ENCODE measurements around the gene LMNA.

LMNA gene

DNA sequence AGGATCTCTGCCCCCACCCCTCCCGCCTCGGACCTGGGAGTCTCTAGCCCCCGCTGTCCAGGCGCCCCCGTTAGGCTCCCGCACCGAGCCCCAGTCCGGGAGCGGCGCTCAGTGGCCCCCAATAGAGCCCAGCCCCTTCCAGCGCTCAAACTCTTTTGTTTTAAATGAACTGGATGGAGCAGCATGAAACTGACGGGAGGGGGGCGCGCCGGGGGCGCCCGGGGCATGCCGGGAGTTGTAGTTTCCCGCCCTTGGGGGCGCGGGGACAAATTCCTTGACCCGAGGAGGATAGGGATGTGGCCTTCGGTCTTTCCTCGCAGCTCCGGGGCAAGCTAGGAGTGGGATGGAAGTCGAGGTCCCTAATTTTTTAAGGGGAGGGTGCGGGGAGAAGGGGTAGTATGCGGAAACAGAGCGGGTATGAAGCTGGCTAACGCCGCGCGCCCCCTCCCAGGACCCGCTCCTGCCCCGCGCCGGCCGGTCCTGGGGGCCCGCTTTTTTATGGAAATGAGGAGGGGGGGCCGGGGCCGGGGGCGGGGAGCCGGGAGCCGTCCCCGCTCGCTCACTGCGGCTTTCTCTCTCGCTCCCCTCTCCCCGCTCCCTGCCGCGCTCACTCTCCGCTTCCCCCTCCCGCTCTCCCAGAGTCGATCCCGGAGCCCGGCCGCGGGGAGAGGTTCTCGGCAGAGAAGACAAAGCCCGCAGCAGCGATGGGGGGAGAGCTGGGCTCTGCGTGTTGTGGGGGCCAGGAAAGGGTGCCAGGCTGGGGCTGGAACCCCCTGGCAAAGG, 32.0 kb upstream of the LMNA start, which contains the start of gene MEX3A:
MEX3A (minus strand) TSS at position 157 of the 783 bp plus-strand sequence. CDS start 467 bp downstream, outside the sequence.
- peak; percentile 19 for TF ChIP-seq YY1 (IDR thresholded peaks at IDR 0.05; ENCODE audit: insufficient read depth, insufficient read length)
- no peak for TF ChIP-seq SUZ12 (IDR thresholded peaks at IDR 0.05; ENCODE audit: extremely low read depth, insufficient read depth, insufficient read length)
- TF ChIP-seq ZNF274 (IDR thresholded peaks at IDR 0.05; ENCODE audit: low read depth, low read length) = no peak
- peak within 1 kb of the TSS; percentile 96 for H3K9ac ChIP-seq (ENCODE audit: insufficient read length, low read depth)
- no peaks in the 10 kb centered on the region for H3K9me3 ChIP-seq (ENCODE audit: insufficient read depth, low read length)
- peak within 1 kb of the TSS; percentile 93 for H3K4me3 ChIP-seq (ENCODE audit: insufficient read length, low read depth)
- H3K36me3 ChIP-seq (ENCODE audit: insufficient read depth, insufficient read length, low read length) = peaks cover 39% of the 10 kb centered on the region
- H3K27me3 ChIP-seq (ENCODE audit: insufficient read depth, insufficient read length) = no peaks in the 10 kb centered on the region
- peaks cover 16% of the 10 kb centered on the region for H3K4me1 ChIP-seq (ENCODE audit: insufficient read depth, insufficient read length)
- DNase-seq (ENCODE audit: low read depth, low spot score) = peak; percentile 98

DNA sequence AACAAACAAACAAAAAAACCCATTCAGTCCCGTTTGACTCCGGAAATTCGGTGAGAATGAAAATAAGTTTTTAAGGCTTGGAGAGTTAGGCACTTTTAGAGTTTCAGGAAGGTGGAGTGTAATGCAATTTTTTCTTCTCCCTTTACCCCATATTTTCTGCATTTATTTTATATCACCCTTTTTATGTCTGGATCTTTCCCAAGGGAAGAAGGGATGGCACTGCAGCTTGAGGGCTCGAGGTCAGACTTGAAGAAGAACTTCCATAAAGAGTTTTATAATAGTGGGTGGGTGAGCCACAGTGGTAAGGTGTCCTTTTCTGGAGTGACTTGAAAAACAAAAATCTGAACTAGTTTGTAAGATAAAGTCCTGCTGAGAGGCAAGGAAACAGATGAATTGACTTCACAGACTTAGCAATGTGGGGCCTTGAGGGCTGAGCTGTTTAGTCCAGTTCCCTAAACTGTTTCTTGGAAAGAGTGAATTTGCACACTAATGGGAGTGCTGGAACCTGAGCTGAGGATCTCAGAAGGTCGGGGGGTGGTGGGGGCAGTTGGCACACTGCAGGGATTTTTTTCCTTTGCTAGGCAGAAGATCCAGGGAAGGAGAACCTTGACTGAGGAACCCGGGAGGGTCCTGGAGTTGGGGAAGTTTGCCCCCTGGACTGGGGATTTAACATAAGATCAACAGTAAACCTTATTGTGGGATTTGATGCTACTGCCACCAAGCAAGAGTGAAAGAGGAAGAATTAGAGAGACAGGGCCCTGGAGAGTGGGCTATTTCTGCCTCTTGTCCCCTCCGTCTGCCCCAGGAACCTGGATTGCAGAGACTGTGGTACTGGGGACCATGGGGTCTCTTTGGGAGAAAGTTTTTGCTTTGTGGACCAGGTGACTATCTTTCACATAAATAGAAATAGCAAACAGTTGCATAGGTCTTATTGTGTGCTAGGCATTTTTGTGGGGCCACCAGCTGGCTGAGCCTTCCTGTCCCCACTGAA, 30.4 kb upstream of the LMNA start:
- peak overlapping the region; percentile 90 for H3K9ac ChIP-seq (ENCODE audit: insufficient read length, low read depth)
- peak overlapping the region; percentile 91 for H3K4me3 ChIP-seq (ENCODE audit: insufficient read length, low read depth)

DNA sequence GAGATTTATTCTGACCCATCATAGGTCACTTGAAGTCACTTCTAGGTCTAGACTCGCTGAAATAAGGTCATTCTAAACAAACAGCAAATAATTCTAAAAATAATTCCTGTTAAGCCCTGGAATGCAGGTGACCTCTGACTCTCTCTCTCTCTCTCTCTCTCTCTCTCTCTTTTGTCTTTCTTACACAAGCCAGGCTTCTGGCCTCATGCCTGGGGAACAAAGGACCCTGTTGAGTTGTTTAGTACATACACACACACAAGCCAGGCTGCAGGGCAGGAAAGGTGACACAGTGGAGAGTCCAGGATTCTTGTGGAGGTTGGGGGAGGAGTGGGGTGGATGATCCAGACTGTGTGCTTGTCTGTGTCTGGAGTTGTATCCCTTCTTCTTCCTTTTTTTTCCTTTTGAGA, 28.3 kb upstream of the LMNA start:
- no peak overlapping the region for H3K4me3 ChIP-seq (ENCODE audit: insufficient read length, low read depth)
- no peak for TF ChIP-seq ZNF274 (IDR thresholded peaks at IDR 0.05; ENCODE audit: low read depth, low read length)
- no peak for TF ChIP-seq SUZ12 (IDR thresholded peaks at IDR 0.05; ENCODE audit: extremely low read depth, insufficient read depth, insufficient read length)
- peaks cover 41% of the 10 kb centered on the region for H3K36me3 ChIP-seq (ENCODE audit: insufficient read depth, insufficient read length, low read length)
- no peaks in the 10 kb centered on the region for H3K27me3 ChIP-seq (ENCODE audit: insufficient read depth, insufficient read length)
- no peak for DNase-seq (ENCODE audit: low read depth, low spot score)
- H3K9ac ChIP-seq (ENCODE audit: insufficient read length, low read depth) = peak overlapping the region; percentile 6
- H3K4me1 ChIP-seq (ENCODE audit: insufficient read depth, insufficient read length) = peaks cover 17% of the 10 kb centered on the region
- H3K9me3 ChIP-seq (ENCODE audit: insufficient read depth, low read length) = no peaks in the 10 kb centered on the region

More for the DNA sequence above, 30.4 kb upstream of the LMNA start:
- Histone ChIP-seq H3K4me1 (ENCODE audit: insufficient read depth, insufficient read length) (peaks cover 9% of the 10 kb centered on the region), H3K36me3 (ENCODE audit: insufficient read depth, insufficient read length, low read length) (peaks cover 32% of the 10 kb centered on the region), H3K9me3 (ENCODE audit: insufficient read depth, low read length) (no peaks in the 10 kb centered on the region), H3K27me3 (ENCODE audit: insufficient read depth, insufficient read length) (no peaks in the 10 kb centered on the region)
- no peak for TF ChIP-seq ZNF274 (IDR thresholded peaks at IDR 0.05; ENCODE audit: low read depth, low read length)
- no peak for TF ChIP-seq SUZ12 (IDR thresholded peaks at IDR 0.05; ENCODE audit: extremely low read depth, insufficient read depth, insufficient read length)
- TF ChIP-seq YY1 (IDR thresholded peaks at IDR 0.05; ENCODE audit: insufficient read depth, insufficient read length) = no peak
- no peak for DNase-seq (ENCODE audit: low read depth, low spot score)

DNA sequence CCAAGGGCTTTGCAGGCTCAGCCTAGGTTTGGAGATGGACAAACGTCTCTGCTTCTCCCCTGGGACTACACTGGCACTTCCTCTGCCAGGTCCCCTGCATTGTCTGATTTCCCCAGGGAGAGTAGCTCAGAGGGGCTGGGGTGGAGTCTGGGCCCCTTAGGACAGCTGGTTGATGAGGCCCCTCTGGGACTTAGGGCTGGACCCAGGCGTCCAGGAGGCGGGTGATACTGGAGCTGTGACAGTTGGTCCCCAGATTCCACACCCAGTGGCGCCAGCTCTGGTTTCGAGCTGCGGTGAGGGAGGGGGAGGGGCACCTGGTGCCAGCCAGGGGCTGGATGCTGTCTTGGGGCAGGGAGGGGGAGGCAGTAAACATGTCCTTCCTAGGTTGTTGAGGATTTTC, 24.8 kb upstream of the LMNA start:
- Histone ChIP-seq H3K4me3 (ENCODE audit: insufficient read length, low read depth) (no peak overlapping the region), H3K36me3 (ENCODE audit: insufficient read depth, insufficient read length, low read length) (peaks cover 63% of the 10 kb centered on the region), H3K9me3 (ENCODE audit: insufficient read depth, low read length) (no peaks in the 10 kb centered on the region), H3K27me3 (ENCODE audit: insufficient read depth, insufficient read length) (no peaks in the 10 kb centered on the region), H3K9ac (ENCODE audit: insufficient read length, low read depth) (no peak overlapping the region), H3K4me1 (ENCODE audit: insufficient read depth, insufficient read length) (peaks cover 17% of the 10 kb centered on the region)
- no peak for TF ChIP-seq YY1 (IDR thresholded peaks at IDR 0.05; ENCODE audit: insufficient read depth, insufficient read length)
- DNase-seq (ENCODE audit: low read depth, low spot score) = no peak

DNA sequence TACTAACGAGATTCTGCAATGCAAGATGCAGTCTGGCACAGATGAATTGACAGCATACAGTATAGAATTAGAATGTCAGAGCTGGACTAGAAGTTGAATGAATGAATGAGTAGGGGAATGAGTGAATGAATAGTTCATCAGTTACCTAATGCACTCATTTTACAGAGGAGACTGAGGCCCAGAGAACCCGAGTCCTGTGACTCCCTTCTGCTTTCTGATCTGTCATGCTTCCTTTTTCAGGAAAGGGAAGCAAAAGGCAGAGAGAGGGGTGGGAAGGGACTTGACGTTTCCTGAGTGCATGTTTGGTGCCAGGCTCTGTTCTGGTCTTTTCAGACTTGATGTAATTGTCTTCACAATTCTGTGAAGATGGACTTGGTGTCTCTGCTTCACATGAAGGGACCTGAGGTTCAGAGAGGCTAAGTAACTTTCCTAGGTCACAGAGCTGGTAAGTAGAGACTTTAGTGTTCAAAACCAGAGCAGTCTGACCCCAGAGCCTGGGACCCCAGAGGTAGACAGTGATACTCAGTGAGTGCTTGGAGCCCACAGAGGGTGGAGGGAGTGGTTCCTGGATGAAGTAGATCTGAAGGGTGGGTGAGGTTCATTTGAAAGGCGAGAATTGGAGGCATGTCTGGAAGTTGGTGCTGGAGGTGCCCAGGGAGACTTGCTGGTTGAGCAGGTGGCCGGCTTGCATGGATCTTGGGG, 24.2 kb upstream of the LMNA start:
- H3K9ac ChIP-seq (ENCODE audit: insufficient read length, low read depth) = no peak overlapping the region
- peaks cover 63% of the 10 kb centered on the region for H3K36me3 ChIP-seq (ENCODE audit: insufficient read depth, insufficient read length, low read length)
- no peak for DNase-seq (ENCODE audit: low read depth, low spot score)
- no peaks in the 10 kb centered on the region for H3K9me3 ChIP-seq (ENCODE audit: insufficient read depth, low read length)
- no peak overlapping the region for H3K4me3 ChIP-seq (ENCODE audit: insufficient read length, low read depth)
- peaks cover 13% of the 10 kb centered on the region for H3K4me1 ChIP-seq (ENCODE audit: insufficient read depth, insufficient read length)
- TF ChIP-seq SUZ12 (IDR thresholded peaks at IDR 0.05; ENCODE audit: extremely low read depth, insufficient read depth, insufficient read length) = no peak
- no peak for TF ChIP-seq ZNF274 (IDR thresholded peaks at IDR 0.05; ENCODE audit: low read depth, low read length)
- TF ChIP-seq YY1 (IDR thresholded peaks at IDR 0.05; ENCODE audit: insufficient read depth, insufficient read length) = no peak
- H3K27me3 ChIP-seq (ENCODE audit: insufficient read depth, insufficient read length) = no peaks in the 10 kb centered on the region

DNA sequence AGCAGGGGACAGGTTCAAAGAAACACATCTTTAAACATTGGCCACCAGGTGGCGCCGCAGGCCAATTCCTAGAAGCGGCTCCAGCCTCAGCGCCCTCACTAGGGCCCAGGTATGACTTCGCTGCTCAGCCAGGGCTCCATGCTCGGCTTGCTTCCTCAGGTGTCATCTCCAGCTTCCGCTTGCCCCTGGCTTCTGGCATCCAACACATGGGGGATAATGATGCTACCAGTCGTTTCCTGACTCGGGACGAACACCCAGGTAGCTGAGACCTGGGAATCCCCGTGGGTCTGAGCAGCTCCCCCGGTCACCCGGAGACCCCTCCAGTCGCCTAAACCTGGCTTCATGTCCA, 23.7 kb upstream of the LMNA start:
- peak; percentile 96 for DNase-seq (ENCODE audit: low read depth, low spot score)

More for the DNA sequence above, 23.7 kb upstream of the LMNA start:
- peaks cover 15% of the 10 kb centered on the region for H3K4me1 ChIP-seq (ENCODE audit: insufficient read depth, insufficient read length)
- H3K27me3 ChIP-seq (ENCODE audit: insufficient read depth, insufficient read length) = no peaks in the 10 kb centered on the region
- TF ChIP-seq SUZ12 (IDR thresholded peaks at IDR 0.05; ENCODE audit: extremely low read depth, insufficient read depth, insufficient read length) (no peak), ZNF274 (IDR thresholded peaks at IDR 0.05; ENCODE audit: low read depth, low read length) (no peak)
- no peak overlapping the region for H3K9ac ChIP-seq (ENCODE audit: insufficient read length, low read depth)
- H3K36me3 ChIP-seq (ENCODE audit: insufficient read depth, insufficient read length, low read length) = peaks cover 63% of the 10 kb centered on the region
- no peak overlapping the region for H3K4me3 ChIP-seq (ENCODE audit: insufficient read length, low read depth)
- H3K9me3 ChIP-seq (ENCODE audit: insufficient read depth, low read length) = no peaks in the 10 kb centered on the region
